Upper lobe of right lung (tissue), 1 donor: Measurements from ENCODE around the gene ZNF609. TPM values are rescaled to one million over a fixed set of nuclear protein-coding genes. Genes with fewer than 3 reads are reported as not detected.

ENCODE experiments used
- ATAC-seq: fragments of 200-7000 bp; cut with Tn5 transposase; one replicate; pipeline ENCODE4 v1.9.1; 2020; ENCODE audit warnings: mild to moderate bottlenecking, moderate library complexity
- DNase-seq: peaks from one replicate; pipeline ENCODE4 v3.0.0-alpha.2; 2020
- H3K27ac ChIP-seq: fragments of 200-600 bp; one replicate; pipeline ENCODE4 v1.8.0; 2022
- H3K27me3 ChIP-seq: fragments of 200-600 bp; one replicate; pipeline ENCODE4 v1.8.0; 2022; ENCODE audit warnings: mild to moderate bottlenecking
- H3K36me3 ChIP-seq: fragments of 200-600 bp; one replicate; pipeline ENCODE4 v1.8.0; 2022
- H3K4me1 ChIP-seq: fragments of 200-600 bp; one replicate; pipeline ENCODE4 v1.8.0; 2022
- H3K4me3 ChIP-seq: fragments of 200-600 bp; one replicate; pipeline ENCODE4 v1.8.0; 2022; ENCODE audit warnings: mild to moderate bottlenecking
- H3K9me3 ChIP-seq: fragments of 200-600 bp; one replicate; pipeline ENCODE4 v1.8.0; 2022
- CTCF ChIP-seq: fragments of 200-600 bp; IDR thresholded peaks from one replicate; pipeline ENCODE4 v1.8.0; 2022; ENCODE audit warnings: antibody characterized with exemption
- intact Hi-C: fragments of 100-400 bp; cut with DNase I; formaldehyde crosslinking; loops from one replicate; pipeline ENCODE4 v1.11.0; 2022
- total RNA-seq: library from RNA; stranded (reverse); fragmentation: NEBNext Ultra II Directional; extraction: Animal tissue kit (Norgen Biotek cat#: 25700); gene quantifications from one replicate; pipeline ENCODE4 v1.2.1, GENCODE V29; 2021
- donor health status: DM: no; HTN: yes; CAD: no; lungs with severe emphysema.

Gene ZNF609
- total RNA-seq, 1 donor from 2014 or later, result 45.4 TPM

GRCh38 chr15:64710676-64711428 is 250.5 kb downstream of the ZNF609 start:
- H3K27me3 ChIP-seq, result no peaks in the 10 kb centered on the region
- intact Hi-C loops, result no loop called here
- DNase-seq, result no peak
- ATAC-seq, result no peak
- H3K36me3 ChIP-seq, result no peaks in the 10 kb centered on the region
- H3K9me3 ChIP-seq, result no peaks in the 10 kb centered on the region
- TF ChIP-seq CTCF, result no peak
- H3K4me3 ChIP-seq, result no peak overlapping the region
- no peak overlapping the region for H3K27ac ChIP-seq
- no peaks in the 10 kb centered on the region for H3K4me1 ChIP-seq

- DNase-seq (no peak), ATAC-seq (no peak)
- no peaks in the 10 kb centered on the region for H3K9me3 ChIP-seq
- no peak overlapping the region for H3K27ac ChIP-seq
- H3K36me3 ChIP-seq, result no peaks in the 10 kb centered on the region
- no peak for TF ChIP-seq CTCF
- H3K27me3 ChIP-seq, result no peaks in the 10 kb centered on the region
- intact Hi-C loops, result no loop called here
- H3K4me1 ChIP-seq, result no peaks in the 10 kb centered on the region
- H3K4me3 ChIP-seq, result no peak overlapping the region
Measured at GRCh38 chr15:64712353-64712752, 252.0 kb downstream of the ZNF609 start.

- H3K4me3 ChIP-seq, result no peak overlapping the region
- no peaks in the 10 kb centered on the region for H3K27me3 ChIP-seq
- ATAC-seq (no peak), DNase-seq (no peak)
- TF ChIP-seq CTCF, result no peak
- intact Hi-C loops, result no loop called here
- H3K36me3 ChIP-seq, result no peaks in the 10 kb centered on the region
- H3K27ac ChIP-seq, result no peak overlapping the region
- H3K9me3 ChIP-seq, result no peaks in the 10 kb centered on the region
- H3K4me1 ChIP-seq, result peaks cover 9% of the 10 kb centered on the region
Measured at GRCh38 chr15:64713592-64713991, 253.2 kb downstream of the ZNF609 start.

GRCh38 chr15:64716452-64716851 is 256.1 kb downstream of the ZNF609 start:
- Histone ChIP-seq H3K4me3 (no peak overlapping the region), H3K9me3 (no peaks in the 10 kb centered on the region), H3K4me1 (peaks cover 9% of the 10 kb centered on the region), H3K36me3 (no peaks in the 10 kb centered on the region), H3K27ac (no peak overlapping the region), H3K27me3 (no peaks in the 10 kb centered on the region)
- no peak for TF ChIP-seq CTCF
- intact Hi-C loops, result no loop called here
- ATAC-seq (no peak), DNase-seq (no peak)

- H3K4me1 ChIP-seq, result peaks cover 9% of the 10 kb centered on the region
- intact Hi-C loops, result no loop called here
- H3K36me3 ChIP-seq, result no peaks in the 10 kb centered on the region
- H3K4me3 ChIP-seq, result no peak overlapping the region
- ATAC-seq (no peak), DNase-seq (no peak)
- peak overlapping the region; percentile 75 for H3K27ac ChIP-seq
- no peaks in the 10 kb centered on the region for H3K9me3 ChIP-seq
- no peaks in the 10 kb centered on the region for H3K27me3 ChIP-seq
- TF ChIP-seq CTCF, result no peak
Measured at GRCh38 chr15:64717130-64717529, 256.8 kb downstream of the ZNF609 start.
